NCI-H1436 (cell line): ENCODE measurements around the gene FOXJ2.
"Not testable (repeated sequence)": the region's sequence is repeated elsewhere in the genome, so short reads cannot be mapped to it uniquely, and the experiment has no call there.

ENCODE experiments used
- DNase-seq: peaks from one replicate; lab custom pipeline; 2025; lab: John Stamatoyannopoulos, UW

FOXJ2 gene

GRCh38 chr12:8032242-8033152 is at the start of gene FOXJ2:
Gene FOXJ2, plus strand, starts transcription at chr12:8032716. Its CDS starts 7,117 bp downstream, at chr12:8039833.
- DNase-seq, result peak; percentile 29

GRCh38 chr12:7983019-7983418 is 49.5 kb upstream of the FOXJ2 start:
- not testable (repeated sequence) for DNase-seq

- DNase-seq, result not testable (repeated sequence)
Measured at GRCh38 chr12:7983460-7983859, 49.1 kb upstream of the FOXJ2 start.

- DNase-seq, result no peak
Measured at GRCh38 chr12:7984900-7985299, 47.6 kb upstream of the FOXJ2 start.

GRCh38 chr12:7985802-7986418 is 46.6 kb upstream of the FOXJ2 start:
- DNase-seq, result no peak

- DNase-seq, result no peak
Measured at GRCh38 chr12:7989827-7990491, 42.6 kb upstream of the FOXJ2 start.

GRCh38 chr12:7991535-7991934 is 41.0 kb upstream of the FOXJ2 start:
- no peak for DNase-seq

- DNase-seq, result no peak
Measured at GRCh38 chr12:7994731-7995205, 37.7 kb upstream of the FOXJ2 start.

GRCh38 chr12:7995266-7995963 is 37.1 kb upstream of the FOXJ2 start:
- DNase-seq, result peak; percentile 65

- not testable (repeated sequence) for DNase-seq
Measured at GRCh38 chr12:8000827-8001226, 31.7 kb upstream of the FOXJ2 start.

GRCh38 chr12:8001496-8001895 is 31.0 kb upstream of the FOXJ2 start:
- not testable (repeated sequence) for DNase-seq

GRCh38 chr12:8004897-8005296 is 27.6 kb upstream of the FOXJ2 start:
- not testable (repeated sequence) for DNase-seq

- DNase-seq, result peak; percentile 11
Measured at GRCh38 chr12:8011331-8011730, 21.2 kb upstream of the FOXJ2 start.

GRCh38 chr12:8012651-8013309 is 19.7 kb upstream of the FOXJ2 start:
- DNase-seq, result no peak

GRCh38 chr12:8014836-8015235 is 17.7 kb upstream of the FOXJ2 start:
- no peak for DNase-seq

- not testable (repeated sequence) for DNase-seq
Measured at GRCh38 chr12:8018213-8018612, 14.3 kb upstream of the FOXJ2 start.

- DNase-seq, result no peak
Measured at GRCh38 chr12:8018666-8019581, 13.6 kb upstream of the FOXJ2 start.

GRCh38 chr12:8026291-8026900 is 6.1 kb upstream of the FOXJ2 start:
- peak; percentile 96 for DNase-seq

GRCh38 chr12:8027856-8028255 is 4.7 kb upstream of the FOXJ2 start:
- DNase-seq, result no peak

GRCh38 chr12:8028267-8028666 is 4.2 kb upstream of the FOXJ2 start:
- no peak for DNase-seq
